ENCODE measurements around the gene TMEM151B. TPM values are rescaled to one million over a fixed set of nuclear protein-coding genes. Genes with fewer than 3 reads are reported as not detected.

TMEM151B gene
- total and polyA plus RNA-seq, 9 of the 15 experiments (the other 6 are each of a cell fraction or from before 2014, with no cell fraction given): not detected

- TF ChIP-seq ARID4B (CRISPR knock-in tag; IDR thresholded peaks at IDR 0.05) (peak; percentile 81), HLTF (IDR thresholded peaks at IDR 0.05) (peak; percentile 84; the same call in 1 of the 2 replicates), PTBP1 (IDR thresholded peaks at IDR 0.05; ENCODE audit: low read depth, low read length) (peak; percentile 66; the same call in 1 of the 2 replicates), RB1 (IDR thresholded peaks at IDR 0.05; ENCODE audit: low read depth) (peak; percentile 96), ZBTB8A (IDR thresholded peaks at IDR 0.05; ENCODE audit: partially characterized antibody) (no peak), HOMEZ (CRISPR knock-in tag; IDR thresholded peaks at IDR 0.05) (no peak), TRIM28 (IDR thresholded peaks at IDR 0.05) (peak; percentile 77), ZBED1 (IDR thresholded peaks at IDR 0.05) (0 out of 2 replicates have a peak, but pooled peaks have one; percentile 42), ZMIZ1 (IDR thresholded peaks at IDR 0.05; ENCODE audit: low read depth in 2 of 2, low read length in 2 of 2) (peak in 1 of 2 experiments; percentile 76; a peak in 2 of 4 replicates), ZFPM2 (CRISPR knock-in tag; IDR thresholded peaks at IDR 0.05) (no peak), DNMT1 (IDR thresholded peaks at IDR 0.05) (no peak), ZNF655 (CRISPR knock-in tag; IDR thresholded peaks at IDR 0.05) (no peak), ZBTB2 (IDR thresholded peaks at IDR 0.05) (peak; percentile 72), MXI1 (IDR thresholded peaks at IDR 0.05; ENCODE audit: low read depth, low read length) (peak; percentile 41; the same call in 1 of the 2 replicates), TAF9B (IDR thresholded peaks at IDR 0.05; ENCODE audit: partially characterized antibody) (peak; percentile 93)
Observed at GRCh38 chr6:44312901-44313788, 42.9 kb downstream of the TMEM151B start, which contains the start of gene AARS2 (continued).

Data from K562 (cell line).